GM23248 (cell line): ENCODE results near the gene PNPLA8. TPM values are rescaled to one million over a fixed set of nuclear protein-coding genes. Genes with fewer than 3 reads are reported as not detected.
A peak's percentile ranks its signal among the peaks of the same experiment; 100 is the strongest.

Source experiments
- DNase-seq: peaks from one replicate; pipeline ENCODE4 v3.0.0-alpha.2; 2015
- H2AFZ ChIP-seq: fragments of 200-600 bp; sonication (generic); 2 replicates; pipeline ENCODE4 v1.6.1; 2016; ENCODE audit warnings: antibody characterized with exemption
- H3F3A ChIP-seq: fragments of 200-600 bp; sonication (generic); 2 replicates; pipeline ENCODE4 v1.6.1; 2016; ENCODE audit warnings: mild to moderate bottlenecking, antibody characterized with exemption, mixed run types; ENCODE audit not compliant: insufficient read depth
- H3K27ac ChIP-seq: fragments of 200-600 bp; sonication (generic); 2 replicates; pipeline ENCODE4 v1.5.1; 2016; ENCODE audit warnings: mild to moderate bottlenecking
- H3K27me3 ChIP-seq: fragments of 200-600 bp; sonication (generic); replicated peaks from 2 replicates; pipeline ENCODE4 v1.6.1; 2016; ENCODE audit warnings: mild to moderate bottlenecking; ENCODE audit not compliant: insufficient read depth
- H3K36me3 ChIP-seq: fragments of 200-600 bp; sonication (generic); 2 replicates; pipeline ENCODE4 v1.6.1; 2016; ENCODE audit warnings: low read depth, mild to moderate bottlenecking
- H3K4me1 ChIP-seq: fragments of 200-600 bp; sonication (generic); 2 replicates; pipeline ENCODE4 v1.6.1; 2016; ENCODE audit warnings: mild to moderate bottlenecking; ENCODE audit not compliant: insufficient read depth
- H3K4me2 ChIP-seq: fragments of 200-600 bp; sonication (generic); one replicate; pipeline ENCODE4 v1.6.1; 2016; ENCODE audit warnings: mild to moderate bottlenecking; ENCODE audit not compliant: unreplicated experiment
- H3K4me3 ChIP-seq: fragments of 200-600 bp; sonication (generic); 2 replicates; pipeline ENCODE4 v1.5.1; 2016; ENCODE audit warnings: mild to moderate bottlenecking
- H3K79me2 ChIP-seq: fragments of 200-600 bp; sonication (generic); 2 replicates; pipeline ENCODE4 v1.6.1; 2016; ENCODE audit warnings: mild to moderate bottlenecking; ENCODE audit not compliant: insufficient read depth
- H3K9ac ChIP-seq: fragments of 200-600 bp; sonication (generic); 2 replicates; pipeline ENCODE4 v1.6.1; 2016; ENCODE audit warnings: mild to moderate bottlenecking
- H3K9me2 ChIP-seq: fragments of 200-600 bp; sonication (generic); 2 replicates; pipeline ENCODE4 v1.6.1; 2016; ENCODE audit warnings: mixed run types, mild to moderate bottlenecking, moderate library complexity; ENCODE audit not compliant: insufficient read depth
- H3K9me3 ChIP-seq: fragments of 200-600 bp; sonication (generic); one replicate; pipeline ENCODE4 v1.6.1; 2017; ENCODE audit warnings: low read depth
- H4K20me1 ChIP-seq: fragments of 200-600 bp; sonication (generic); 2 replicates; pipeline ENCODE4 v1.6.0; 2016; ENCODE audit not compliant: insufficient read depth
- EZH2 ChIP-seq: fragments of 200-600 bp; sonication (generic); IDR thresholded peaks from 2 replicates; pipeline ENCODE4 v1.6.1; 2018; ENCODE audit warnings: antibody characterized with exemption, mild to moderate bottlenecking; ENCODE audit not compliant: insufficient read depth, poor library complexity, severe bottlenecking
- EZH2phosphoT487 ChIP-seq: fragments of 200-600 bp; sonication (generic); IDR thresholded peaks from 2 replicates; pipeline ENCODE4 v1.6.1; 2018; ENCODE audit warnings: antibody characterized with exemption, moderate library complexity, mild to moderate bottlenecking, low read depth; ENCODE audit not compliant: insufficient read depth
- WGBS, 2 experiments: methylation state at CpG; one replicate each; pipeline ENCODE4 v1.1.6; 2015 to 2017; ENCODE audit warnings: low lambda C conversion rate in 2 of 2, low coverage in 1 of 2; ENCODE audit errors: missing lambda C conversion rate in 2 of 2; 5-methylcytosine and 5-hydroxymethylcytosine counted together
- in situ Hi-C: fragments of 300-500 bp; cut with MboI; formaldehyde crosslinking; loops from 2 replicates; pipeline ENCODE4 v1.15.0; 2020
- polyA plus RNA-seq: library from polyadenylated mRNA; unstranded; fragments of >200 nt; fragmentation: Nextera tagmentation; extraction: Ambion mirVana; gene quantifications from 2 replicates; pipeline ENCODE4 v1.2.1, GENCODE V29; 2016
- total RNA-seq: library from RNA; depleted of rRNA; stranded (reverse); fragments of >200 nt; shearing (Covaris generic); gene quantifications from 2 replicates; pipeline ENCODE4 v1.2.3, GENCODE V29; 2014; rRNA removed

Gene PNPLA8, protein sequence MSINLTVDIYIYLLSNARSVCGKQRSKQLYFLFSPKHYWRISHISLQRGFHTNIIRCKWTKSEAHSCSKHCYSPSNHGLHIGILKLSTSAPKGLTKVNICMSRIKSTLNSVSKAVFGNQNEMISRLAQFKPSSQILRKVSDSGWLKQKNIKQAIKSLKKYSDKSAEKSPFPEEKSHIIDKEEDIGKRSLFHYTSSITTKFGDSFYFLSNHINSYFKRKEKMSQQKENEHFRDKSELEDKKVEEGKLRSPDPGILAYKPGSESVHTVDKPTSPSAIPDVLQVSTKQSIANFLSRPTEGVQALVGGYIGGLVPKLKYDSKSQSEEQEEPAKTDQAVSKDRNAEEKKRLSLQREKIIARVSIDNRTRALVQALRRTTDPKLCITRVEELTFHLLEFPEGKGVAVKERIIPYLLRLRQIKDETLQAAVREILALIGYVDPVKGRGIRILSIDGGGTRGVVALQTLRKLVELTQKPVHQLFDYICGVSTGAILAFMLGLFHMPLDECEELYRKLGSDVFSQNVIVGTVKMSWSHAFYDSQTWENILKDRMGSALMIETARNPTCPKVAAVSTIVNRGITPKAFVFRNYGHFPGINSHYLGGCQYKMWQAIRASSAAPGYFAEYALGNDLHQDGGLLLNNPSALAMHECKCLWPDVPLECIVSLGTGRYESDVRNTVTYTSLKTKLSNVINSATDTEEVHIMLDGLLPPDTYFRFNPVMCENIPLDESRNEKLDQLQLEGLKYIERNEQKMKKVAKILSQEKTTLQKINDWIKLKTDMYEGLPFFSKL
- total RNA-seq (32.2 and 33.4 TPM in 2 replicates), polyA plus RNA-seq (29.1 and 31.0 TPM in 2 replicates)

DNA sequence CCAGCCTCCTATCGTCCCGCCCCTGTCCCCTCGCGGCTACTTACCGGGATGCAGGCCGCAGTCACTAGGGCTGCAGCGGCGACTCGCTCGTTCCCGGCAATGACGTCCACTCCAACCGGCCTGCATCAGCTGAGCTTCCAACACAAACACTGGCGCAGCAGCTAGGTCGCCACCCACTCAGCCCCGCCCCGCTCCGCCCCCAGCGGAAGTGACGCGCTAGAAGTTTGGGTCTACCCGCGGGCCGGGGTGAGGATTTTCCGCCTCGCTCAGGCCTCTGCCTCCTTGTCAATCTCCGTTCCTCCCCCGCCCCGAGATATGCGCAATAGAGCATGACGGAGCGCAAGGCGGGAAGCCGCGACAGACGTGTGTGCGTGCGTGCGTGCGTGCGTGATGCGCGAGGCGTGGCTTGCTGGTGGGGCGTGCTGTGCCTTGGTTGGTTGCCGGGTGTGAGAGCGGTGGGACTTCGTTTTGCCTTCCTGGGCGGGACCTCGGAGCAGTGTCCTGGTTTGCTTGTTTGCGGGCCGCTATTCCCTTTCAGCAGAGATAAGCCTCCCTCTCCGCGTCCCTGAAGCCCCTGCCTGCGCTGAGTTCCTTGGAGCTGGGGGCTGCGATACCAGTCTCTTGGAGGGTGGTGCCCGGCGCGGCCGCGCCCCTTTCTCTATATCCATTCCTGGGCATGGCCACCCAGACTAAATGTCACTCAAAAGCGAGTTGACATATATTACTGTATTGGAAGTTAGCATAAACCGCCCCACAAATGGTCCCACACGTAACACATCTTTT lies at the start of gene PNPLA8:
Gene PNPLA8, minus strand, starts transcription at position 151 of the 783 bp plus-strand sequence. CDS start 10,644 bp downstream, outside the sequence.
- Histone ChIP-seq H3K27ac (peak within 1 kb of the TSS; percentile 97), H3K4me3 (peak within 1 kb of the TSS; percentile 89), H3K36me3 (no peaks in the 10 kb centered on the region), H3K4me2 (peak within 1 kb of the TSS; percentile 88), H3F3A (peaks cover 22% of the 10 kb centered on the region), H3K9ac (peak within 1 kb of the TSS; percentile 95), H3K79me2 (peaks cover 40% of the 10 kb centered on the region), H3K27me3 (no peaks in the 10 kb centered on the region), H2AFZ (peak within 1 kb of the TSS; percentile 97), H3K4me1 (peaks cover 13% of the 10 kb centered on the region), H4K20me1 (no peaks in the 10 kb centered on the region), H3K9me2 (no peaks in the 10 kb centered on the region), H3K9me3 (no peaks in the 10 kb centered on the region)
- in situ Hi-C loops, result no loop called here
- TF ChIP-seq EZH2phosphoT487 (no peak), EZH2 (no peak)
- WGBS, 2 experiments, result 1 to 2% methylated on average over 55 to 58 of the region's 64 CpGs
- peak; percentile 100 for DNase-seq

DNA sequence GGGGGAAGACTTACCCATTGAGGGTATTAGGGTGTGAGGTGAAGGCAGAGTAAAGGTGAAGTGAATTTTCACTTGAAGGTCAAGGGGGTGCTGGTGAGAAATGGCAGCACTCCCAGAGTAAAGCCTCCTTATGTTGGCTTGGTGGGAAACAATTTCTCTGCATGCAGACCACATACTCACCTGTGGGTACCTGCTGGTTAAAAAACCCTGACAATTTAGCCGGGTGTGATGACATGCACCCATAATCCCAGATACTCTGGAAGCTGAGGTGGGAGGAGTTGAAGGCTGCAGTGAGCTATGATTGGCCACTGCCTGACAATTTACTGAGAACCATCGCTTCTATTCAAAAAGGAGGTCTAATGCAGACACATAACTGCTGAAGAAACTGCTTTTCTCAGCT lies 49.2 kb upstream of the PNPLA8 start:
- 96 to 100% methylated on average over 2 of the region's 2 CpGs for WGBS, 2 experiments
- no peak for TF ChIP-seq EZH2
- no peak for TF ChIP-seq EZH2phosphoT487
- in situ Hi-C loops, result no loop called here

DNA sequence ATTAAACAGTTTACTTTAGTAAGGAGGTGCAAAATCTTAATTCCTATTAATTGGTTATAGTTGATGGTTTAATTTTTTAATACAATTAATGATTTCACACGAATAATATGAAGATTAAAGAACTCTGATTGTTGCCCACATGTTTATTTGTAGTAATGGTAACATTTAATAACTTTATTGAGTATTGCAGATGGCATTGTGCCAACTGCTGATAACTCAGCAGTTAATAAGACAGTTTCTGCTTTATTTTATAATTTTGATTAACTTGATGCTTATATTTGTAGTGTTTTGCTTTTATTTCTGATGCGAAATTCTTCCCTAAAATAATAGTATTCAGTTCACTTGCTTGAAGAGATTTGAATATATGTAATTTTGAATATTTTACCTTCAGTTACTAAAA lies 46.5 kb upstream of the PNPLA8 start:
- no peak overlapping the region for H2AFZ ChIP-seq
- no peak overlapping the region for H3K27ac ChIP-seq
- H3K9me2 ChIP-seq, result no peaks in the 10 kb centered on the region
- peaks cover 22% of the 10 kb centered on the region for H3K36me3 ChIP-seq
- H3K4me3 ChIP-seq, result no peak overlapping the region
- H3K4me2 ChIP-seq, result no peak overlapping the region
- no peak for TF ChIP-seq EZH2phosphoT487
- H3K4me1 ChIP-seq, result peaks cover 22% of the 10 kb centered on the region
- no peaks in the 10 kb centered on the region for H3K27me3 ChIP-seq
- H3F3A ChIP-seq, result no peaks in the 10 kb centered on the region
- peaks cover 61% of the 10 kb centered on the region for H3K79me2 ChIP-seq
- no peaks in the 10 kb centered on the region for H3K9me3 ChIP-seq
- 93 to 96% methylated on average over 2 of the region's 2 CpGs for WGBS, 2 experiments
- no peaks in the 10 kb centered on the region for H4K20me1 ChIP-seq
- in situ Hi-C loops, result no loop called here
- H3K9ac ChIP-seq, result no peak overlapping the region
- DNase-seq, result no peak

More for the DNA sequence above, 49.2 kb upstream of the PNPLA8 start:
- peaks cover 22% of the 10 kb centered on the region for H3K36me3 ChIP-seq
- no peak overlapping the region for H3K27ac ChIP-seq
- H3K27me3 ChIP-seq, result no peaks in the 10 kb centered on the region
- no peak for DNase-seq
- H3K9ac ChIP-seq, result no peak overlapping the region
- no peaks in the 10 kb centered on the region for H3K9me3 ChIP-seq
- no peak overlapping the region for H3K4me2 ChIP-seq
- H3K4me1 ChIP-seq, result peaks cover 9% of the 10 kb centered on the region
- H3K79me2 ChIP-seq, result peaks cover 41% of the 10 kb centered on the region
- no peaks in the 10 kb centered on the region for H3K9me2 ChIP-seq
- no peak overlapping the region for H3K4me3 ChIP-seq
- H4K20me1 ChIP-seq, result no peaks in the 10 kb centered on the region
- no peak overlapping the region for H2AFZ ChIP-seq
- H3F3A ChIP-seq, result no peaks in the 10 kb centered on the region

DNA sequence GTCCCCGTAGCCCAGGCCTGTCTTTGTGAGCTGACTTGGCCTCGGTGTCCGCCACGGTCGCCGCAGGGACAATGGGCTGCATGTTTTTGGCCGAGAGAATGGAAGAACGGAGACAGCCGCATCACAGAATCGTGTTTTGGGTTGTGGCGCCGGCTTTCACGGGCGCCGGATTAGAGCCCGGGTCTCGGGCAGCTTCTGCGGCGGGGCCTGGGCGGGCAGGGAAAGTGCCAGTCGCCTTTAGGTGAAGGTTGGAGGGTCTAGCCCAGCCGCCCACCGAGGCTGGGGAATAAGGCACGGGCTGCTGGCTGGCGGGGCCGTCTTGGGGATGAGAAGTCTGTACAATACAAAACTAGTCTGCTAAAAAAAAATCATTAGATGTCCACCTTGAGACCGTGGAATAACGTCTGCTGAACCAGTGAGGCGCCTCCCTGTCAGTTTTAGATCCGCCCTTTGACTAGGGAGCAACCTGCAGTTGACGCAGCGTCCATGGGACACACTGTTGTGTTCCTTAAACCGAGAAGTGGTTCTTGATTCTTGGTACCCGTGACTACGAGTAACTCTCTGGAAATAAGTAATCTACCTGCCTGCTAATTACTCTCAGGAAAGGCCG lies 44.3 kb upstream of the PNPLA8 start:
- Histone ChIP-seq H3K4me3 (peak overlapping the region; percentile 90), H3K4me2 (peak overlapping the region; percentile 98), H3K9me2 (no peaks in the 10 kb centered on the region), H3K27ac (peak overlapping the region; percentile 96), H4K20me1 (no peaks in the 10 kb centered on the region), H3K36me3 (peaks cover 22% of the 10 kb centered on the region), H3K4me1 (peaks cover 31% of the 10 kb centered on the region), H3K9me3 (no peaks in the 10 kb centered on the region), H3K79me2 (peaks cover 83% of the 10 kb centered on the region), H3F3A (no peaks in the 10 kb centered on the region; the same call in 1 of the 2 replicates), H2AFZ (peak overlapping the region; percentile 79), H3K27me3 (no peaks in the 10 kb centered on the region), H3K9ac (peak overlapping the region; percentile 96)
- in situ Hi-C loops, result no loop called here
- no peak for TF ChIP-seq EZH2phosphoT487
- no peak for TF ChIP-seq EZH2
- peak; percentile 77 for DNase-seq
- WGBS, 2 experiments, result 1 to 2% methylated on average over 36 of the region's 36 CpGs
